NCI-H82 (cell line): Measurements from ENCODE around the gene TBL1XR1.
"Not testable (repeated sequence)": the region's sequence is repeated elsewhere in the genome, so short reads cannot be mapped to it uniquely, and the experiment has no call there.

Source experiments
- DNase-seq: peaks from one replicate; lab custom pipeline; 2025; lab: John Stamatoyannopoulos, UW

Gene TBL1XR1

DNA sequence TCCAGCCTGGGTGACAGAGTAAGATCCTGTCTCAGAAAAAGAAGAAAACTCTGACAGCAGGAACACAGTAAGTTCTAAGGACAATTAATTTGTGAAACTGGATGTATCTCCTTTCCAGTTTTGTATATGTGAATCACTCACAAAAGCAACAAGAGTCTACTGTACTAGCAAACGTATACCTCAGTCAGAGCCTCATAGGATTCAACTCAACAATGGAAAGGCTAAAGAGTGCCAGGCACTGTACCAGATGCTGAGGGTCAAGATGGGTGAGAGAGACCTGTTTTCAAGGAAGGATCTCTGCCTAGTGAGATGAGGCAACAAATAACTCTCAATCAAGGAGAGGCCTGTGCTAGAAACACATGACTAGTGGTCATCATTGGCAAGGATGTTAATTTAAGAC is 14.9 kb downstream of the TBL1XR1 start:
- DNase-seq = no peak

DNA sequence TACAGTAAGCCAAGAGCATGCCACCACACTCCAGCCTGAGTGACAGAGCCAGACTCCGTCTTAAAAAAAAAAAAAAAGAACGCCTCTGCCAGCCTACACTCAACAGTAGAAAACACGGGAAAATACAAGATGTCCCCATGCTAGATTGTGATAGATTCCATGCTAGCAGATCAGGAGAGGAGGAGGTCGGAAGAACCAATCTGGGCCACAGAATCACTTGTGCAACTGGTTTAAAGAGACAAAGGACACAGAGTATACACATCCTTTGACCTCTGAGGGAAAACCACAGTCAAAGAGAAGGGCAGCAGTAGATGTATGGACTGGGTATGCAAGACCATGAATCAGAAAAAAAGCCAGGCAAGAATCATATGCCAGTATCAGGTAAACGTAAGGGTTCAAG is 15.9 kb downstream of the TBL1XR1 start:
- no peak for DNase-seq

DNA sequence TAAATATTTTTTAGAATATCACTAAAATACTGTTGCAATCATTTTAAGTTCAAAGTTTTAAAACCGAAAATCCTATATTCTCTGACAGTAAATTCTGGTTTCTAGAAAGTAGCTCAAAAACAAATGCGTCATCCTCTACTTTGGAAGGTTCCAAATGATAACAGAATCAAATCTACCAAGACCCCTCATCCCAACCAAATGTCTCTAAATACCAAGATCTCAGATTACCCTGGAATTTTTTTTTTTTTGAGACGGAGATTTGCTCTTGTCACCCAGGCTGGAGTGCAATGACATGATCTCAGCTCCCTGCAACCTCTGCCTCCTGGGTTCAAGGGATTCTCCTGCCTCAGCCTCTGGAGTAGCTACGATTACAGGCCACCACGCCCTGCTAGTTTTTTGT is 16.8 kb downstream of the TBL1XR1 start:
- no peak for DNase-seq

DNA sequence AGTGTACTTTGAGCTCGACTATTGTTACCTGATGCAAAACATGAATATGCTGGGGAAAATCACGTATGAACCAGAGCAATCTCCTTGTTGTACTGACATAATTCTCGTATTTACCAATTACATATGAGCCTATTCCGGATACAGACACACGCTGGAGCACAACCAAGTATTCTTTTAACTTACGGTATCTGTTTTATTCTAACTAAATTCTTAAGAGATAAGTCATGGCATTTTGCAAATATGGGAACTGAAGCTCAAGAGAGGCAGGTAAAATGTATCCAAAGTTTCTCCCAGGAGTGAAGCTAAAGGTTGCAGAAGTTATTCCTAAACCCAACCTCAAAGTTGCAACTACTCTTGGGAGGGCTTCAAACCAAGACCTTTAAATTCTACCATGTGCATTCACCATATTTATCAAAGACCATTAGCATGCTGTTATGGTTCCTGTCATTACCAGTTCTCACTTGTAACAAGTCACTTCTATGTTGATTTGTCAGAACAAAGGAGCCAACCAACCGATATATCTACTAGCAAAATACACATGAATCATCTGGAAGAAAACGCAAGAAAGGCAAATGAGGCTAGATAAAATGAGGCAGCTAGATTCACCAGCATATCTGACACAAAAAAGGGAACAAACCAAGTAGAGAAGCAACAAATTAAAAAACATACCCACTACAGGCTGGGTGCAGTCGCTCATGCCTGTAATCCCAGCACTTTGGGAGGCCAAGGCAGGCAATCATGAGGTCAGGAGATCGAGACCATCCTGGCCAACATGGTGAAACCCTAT is 17.8 kb downstream of the TBL1XR1 start:
- DNase-seq = no peak

DNA sequence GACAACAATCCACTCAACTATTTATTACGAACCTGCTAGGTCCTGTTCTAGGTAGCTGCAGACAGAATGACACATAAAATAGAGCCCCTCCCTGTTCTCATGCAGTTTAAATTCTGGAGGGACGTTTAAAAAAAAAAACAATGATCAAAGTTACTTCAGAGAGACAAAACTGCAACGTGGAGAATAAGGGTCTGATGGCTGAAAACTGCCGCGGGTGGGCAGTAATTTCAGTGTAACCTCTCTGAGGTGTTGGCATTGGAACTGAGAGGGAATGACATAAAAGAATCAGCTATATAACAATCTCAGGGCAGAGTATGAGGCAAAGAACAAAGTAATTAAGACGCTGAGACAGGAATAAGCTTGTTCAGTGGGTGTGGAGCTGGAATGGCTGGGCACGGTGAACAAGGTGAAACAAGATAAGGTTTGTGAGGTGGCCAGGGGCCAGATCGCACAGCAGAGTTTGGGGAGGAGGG is 19.5 kb downstream of the TBL1XR1 start:
- no peak for DNase-seq

DNA sequence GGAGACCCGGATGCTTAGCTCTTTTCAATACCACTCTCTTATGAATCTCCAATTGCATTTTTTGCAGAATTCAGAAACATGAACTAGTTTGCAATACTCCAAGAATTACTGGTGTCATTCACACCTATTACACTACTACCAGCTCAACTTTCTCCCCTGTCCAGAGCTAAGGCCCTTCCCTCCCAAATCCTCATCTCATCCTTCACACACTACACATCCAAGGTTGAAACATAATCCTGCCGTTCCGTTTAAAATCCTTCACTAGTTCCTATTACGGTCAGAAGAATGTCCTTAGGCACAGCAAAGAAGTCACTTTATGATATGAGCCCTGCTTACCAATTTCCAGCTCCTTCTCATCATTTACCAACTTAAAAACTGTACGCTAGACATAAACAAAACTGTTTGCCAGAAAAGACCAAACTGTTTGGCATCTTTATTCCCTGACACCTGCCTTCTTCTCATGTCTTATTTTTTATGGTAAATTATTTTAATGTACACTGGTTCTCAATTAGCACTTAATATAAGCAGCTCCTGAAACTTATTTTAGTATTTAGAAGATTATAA is 22.6 kb downstream of the TBL1XR1 start:
- peak; percentile 18 for DNase-seq

DNA sequence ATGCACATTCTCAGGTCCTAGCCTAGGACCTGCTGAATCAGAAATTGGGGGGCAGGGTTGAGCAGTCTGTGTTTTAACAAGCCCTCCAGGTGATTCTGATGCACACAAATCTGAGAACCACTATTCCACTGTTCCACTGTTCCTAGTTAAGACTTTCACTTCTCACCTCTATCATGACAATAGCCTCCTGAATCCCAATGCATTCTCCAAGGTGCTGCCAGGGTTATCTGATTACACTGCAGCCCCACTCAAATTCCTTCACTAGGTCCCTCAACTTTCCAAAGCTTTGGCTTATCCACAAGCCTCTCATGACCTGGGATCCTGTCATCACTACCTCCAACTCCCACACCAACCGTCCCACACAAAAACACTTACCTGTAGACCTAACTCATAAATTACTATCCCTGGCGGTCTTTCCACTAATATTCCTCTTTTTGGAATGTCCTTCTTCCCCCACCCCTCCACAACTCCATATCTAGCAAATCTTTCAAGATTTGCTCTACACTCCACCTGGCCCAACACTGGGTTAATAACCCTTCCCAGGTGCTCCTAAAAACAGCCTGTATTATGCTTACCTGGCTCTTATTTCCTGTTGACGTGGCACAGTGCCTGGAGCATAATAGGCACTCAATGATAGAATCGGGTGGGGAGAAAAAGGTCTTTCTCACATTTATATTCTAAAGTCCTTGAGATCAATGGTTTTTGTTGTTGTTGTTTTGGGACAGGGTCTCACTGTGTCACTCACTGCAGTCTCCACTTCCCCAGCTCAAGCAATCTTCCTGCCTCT is 27.2 kb downstream of the TBL1XR1 start:
- no peak for DNase-seq

DNA sequence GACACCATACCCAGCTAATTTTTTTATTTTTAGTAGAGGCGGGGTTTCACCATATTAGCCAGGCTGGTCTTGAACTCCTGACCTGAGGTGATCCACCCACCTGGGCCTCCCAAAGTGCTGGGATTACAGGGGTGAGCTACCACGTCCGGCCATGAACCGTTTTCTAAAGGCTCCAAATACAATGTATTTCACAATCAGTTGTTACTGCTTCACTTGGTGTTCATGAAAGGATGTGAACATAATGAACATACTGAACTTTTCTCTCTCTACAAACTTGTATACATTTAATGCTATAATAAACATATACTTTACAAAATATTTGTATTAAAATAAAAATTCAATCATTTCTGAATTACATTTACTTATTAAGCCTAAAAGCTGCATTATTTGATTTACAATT is 28.9 kb downstream of the TBL1XR1 start:
- DNase-seq = no peak

DNA sequence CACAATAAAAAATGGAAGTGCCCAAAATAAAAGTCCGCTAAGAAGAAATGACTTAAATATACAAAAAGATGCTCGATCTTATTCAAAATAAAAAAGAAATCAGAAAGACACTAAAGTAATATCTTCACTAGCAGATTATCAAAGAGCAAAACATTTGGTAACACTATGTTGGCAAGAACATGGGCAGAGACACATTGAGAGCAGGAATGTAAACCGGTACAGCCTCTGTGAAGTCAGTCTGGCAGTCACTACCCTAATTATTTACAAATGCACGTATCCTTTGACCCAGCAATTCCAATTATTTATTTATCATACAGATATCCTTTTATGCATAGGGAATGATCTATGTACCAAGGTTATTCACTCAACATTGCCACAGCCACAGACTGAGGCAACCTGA is 34.5 kb downstream of the TBL1XR1 start:
- DNase-seq = no peak

DNA sequence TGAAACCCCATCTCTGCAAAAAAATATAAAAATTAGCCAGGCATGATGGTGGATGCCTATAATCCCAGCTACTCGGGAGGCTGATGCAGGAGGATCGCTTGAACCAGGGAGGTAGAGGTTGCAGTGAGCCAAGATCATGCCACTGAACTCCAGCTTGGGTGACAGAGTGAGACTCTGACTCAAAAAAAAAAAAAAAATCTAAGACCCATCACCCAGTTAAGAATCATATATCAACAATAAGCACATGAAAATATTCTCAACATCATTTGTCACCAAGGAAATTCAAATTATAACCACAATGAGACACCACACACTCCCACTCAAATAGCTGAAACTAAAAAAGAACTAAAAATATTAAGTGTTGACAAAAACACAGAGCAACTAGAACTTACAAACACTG is 35.7 kb downstream of the TBL1XR1 start:
- DNase-seq = not testable (repeated sequence)

DNA sequence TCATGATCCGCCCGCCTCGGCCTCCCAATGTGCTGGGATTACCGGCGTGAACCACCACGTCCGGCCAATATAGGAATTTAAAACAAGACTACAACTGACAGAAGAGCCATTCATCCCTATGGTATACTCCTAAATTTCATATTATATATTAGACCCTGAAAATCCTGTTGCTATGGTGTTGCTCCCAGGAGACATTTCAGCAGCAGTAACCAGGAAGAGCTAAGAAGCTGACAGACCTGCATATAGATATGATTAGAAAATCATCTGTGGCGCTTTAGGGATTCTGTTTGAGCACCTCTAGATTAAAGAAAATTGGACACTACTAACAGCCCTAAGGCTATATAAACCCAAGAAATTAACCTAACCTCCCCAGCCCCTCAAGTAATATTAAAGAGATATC is 38.8 kb downstream of the TBL1XR1 start:
- no peak for DNase-seq

DNA sequence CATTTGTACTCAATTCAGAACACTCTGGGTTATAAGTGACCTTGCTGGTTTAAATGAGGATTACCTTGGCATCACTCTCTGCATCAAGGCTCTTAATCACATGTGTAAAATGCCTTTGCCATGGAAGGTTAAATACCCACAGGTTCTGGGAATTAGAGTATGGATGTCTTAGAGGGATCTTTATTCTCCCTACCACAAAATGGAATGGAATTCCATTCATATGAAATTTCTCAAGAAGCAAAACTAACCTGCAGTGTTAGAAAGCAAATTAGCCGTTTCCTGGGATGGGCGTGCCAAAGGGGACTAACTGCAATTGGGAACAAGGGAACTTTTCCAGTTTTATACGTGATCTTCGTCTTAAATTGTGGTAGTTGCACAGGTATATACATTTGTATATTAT is 39.8 kb downstream of the TBL1XR1 start:
- DNase-seq = no peak

DNA sequence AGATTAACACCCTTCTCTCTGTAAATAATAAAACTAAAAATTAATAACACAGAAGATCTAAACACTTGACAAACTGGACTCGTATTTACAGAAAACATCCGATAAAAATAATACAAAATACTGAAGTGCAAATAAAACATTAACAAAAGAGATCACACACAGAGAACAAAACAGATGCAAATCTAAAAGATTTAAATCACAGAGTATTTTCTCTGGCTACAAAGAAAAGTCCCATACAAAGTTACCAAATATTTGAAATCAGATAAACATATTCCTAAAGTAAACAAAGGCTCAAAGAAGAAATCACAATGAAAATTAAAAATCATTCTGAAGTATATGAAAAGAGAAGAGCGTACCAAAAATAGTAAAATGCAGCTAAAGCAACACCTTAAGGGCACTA is 42.5 kb downstream of the TBL1XR1 start:
- no peak for DNase-seq

DNA sequence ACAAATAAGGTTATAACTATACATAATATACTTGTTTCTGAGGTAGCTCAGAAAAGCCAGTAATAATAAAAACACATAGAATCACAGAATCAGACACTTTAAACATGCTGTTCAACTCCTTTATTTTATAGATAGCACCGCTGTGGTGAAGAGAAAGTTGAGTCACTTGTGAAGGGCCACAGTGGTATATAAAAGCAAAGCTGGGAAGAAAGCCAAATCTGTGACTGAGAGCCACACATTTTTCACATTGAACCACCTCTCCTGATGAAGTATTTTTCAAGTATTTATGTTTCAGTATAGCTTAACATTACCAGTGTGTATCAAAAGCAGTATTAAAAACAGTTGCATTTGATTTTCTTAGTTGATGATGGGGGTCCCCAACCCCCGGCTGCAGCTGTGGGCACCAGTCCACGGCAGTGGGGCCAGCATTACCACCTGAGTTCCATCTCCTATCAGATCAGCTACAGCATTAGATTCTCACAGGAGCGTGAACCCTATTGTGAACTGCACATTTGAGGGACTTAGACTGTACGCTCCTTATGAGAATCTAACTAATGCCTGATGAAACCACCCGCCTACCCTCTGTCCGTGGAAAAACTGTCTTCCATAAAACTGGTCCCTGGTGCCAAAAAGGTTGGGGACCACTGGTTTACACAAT is 46.2 kb downstream of the TBL1XR1 start:
- DNase-seq = no peak

DNA sequence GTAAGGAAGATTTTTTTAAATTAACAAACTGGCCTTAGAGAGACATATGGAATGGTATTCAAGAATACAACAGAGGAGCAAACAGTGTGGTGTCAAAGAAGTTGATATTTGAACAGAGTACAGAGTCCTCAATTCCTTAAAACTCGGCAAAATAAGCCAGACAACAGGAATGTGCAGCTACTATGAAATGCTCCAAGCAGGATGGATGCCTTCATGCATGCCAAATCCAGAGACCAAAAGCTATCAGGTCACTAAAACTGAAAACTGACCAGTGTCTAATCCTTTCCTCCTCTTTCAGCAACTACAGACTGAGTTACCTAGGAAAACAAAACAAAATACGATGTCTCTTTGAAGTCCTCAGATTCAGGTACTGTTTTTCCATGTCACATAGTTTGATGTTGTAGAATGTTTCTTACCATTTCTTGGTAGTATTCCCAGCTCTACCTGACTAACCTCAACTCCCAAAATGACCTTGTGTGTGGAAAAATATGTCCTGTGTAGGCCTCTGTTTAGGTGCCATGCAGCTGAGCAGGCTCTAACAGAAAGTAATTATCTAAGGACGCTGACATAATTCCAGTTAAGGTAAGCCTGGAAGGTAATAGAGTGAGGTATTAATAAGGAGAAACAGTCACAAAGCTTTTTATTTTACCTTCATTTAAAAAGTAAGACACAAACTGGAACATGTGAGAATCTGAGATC is 46.9 kb downstream of the TBL1XR1 start:
- DNase-seq = no peak

DNA sequence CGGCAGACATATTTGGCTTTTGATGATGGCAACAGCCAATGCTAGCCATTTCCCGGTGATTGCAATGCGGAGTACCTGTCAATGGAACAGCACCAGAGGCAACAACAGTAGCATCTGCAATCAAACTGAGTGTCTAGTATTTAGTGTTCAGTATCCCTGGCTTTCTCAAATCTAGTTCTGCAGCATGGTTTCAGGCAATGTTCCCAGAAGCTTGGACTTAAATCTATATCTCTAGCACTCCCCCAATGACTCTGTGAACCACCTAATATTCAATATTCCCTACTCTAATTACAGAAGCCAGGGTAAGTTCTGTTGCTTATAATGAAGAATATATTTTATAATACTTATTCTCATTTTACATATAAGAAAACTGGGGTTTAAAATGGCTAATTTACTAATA is 48.2 kb downstream of the TBL1XR1 start:
- no peak for DNase-seq

DNA sequence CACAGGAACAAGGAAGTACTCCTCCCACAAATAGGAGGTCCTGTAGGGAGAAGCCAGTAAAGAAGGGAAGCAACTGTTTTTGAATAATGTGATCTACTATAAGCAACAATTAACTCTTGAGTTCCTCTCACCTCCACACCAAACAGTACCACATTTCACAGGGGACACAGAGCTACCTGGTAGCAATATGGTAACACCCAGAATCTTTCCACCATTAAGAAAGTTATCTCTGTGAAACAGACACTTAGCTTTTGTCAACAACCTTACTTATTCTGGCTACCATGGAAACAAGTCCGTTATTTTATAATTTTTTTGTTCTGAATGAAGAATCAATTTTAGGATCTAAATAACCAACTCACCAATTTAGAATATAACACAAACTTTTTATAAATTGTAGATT is 49.5 kb downstream of the TBL1XR1 start:
- no peak for DNase-seq

DNA sequence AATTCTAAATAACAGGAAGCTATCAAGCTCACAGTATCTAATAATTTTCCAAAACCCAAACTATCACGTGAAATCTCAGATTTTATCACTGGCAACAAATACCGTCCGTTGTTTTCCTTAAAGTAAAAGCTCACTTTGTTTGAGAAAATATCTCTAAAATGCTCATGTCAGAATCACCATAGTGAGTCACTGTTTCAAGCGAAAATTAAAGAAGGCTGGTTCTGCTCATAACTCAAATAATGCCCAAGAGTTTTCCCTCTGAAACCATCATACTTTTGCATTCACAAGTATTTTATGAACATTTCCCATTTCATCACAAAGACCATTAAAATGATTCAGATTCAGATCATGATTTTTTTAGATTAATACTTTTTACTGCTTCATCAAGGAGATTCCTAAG is 50.6 kb downstream of the TBL1XR1 start:
- no peak for DNase-seq

DNA sequence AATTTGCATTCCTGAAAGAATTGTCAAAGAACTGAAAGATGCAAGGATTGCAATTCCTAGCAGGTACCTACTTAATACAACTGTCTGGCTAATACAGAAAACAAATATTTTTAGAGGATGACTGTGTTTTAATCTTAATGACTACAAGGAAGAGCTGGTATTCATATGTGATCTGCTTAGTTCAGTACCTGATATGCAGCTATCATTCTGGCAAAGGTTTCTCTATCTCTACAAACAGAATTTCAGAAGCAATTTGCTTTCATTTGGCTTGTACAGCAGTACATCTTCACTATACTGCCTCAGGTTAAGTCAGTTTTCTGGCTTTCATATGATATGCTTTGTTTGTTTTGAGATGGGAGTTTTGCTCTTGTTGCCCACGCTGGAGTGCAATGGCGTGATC is 51.3 kb downstream of the TBL1XR1 start:
- DNase-seq = no peak

DNA sequence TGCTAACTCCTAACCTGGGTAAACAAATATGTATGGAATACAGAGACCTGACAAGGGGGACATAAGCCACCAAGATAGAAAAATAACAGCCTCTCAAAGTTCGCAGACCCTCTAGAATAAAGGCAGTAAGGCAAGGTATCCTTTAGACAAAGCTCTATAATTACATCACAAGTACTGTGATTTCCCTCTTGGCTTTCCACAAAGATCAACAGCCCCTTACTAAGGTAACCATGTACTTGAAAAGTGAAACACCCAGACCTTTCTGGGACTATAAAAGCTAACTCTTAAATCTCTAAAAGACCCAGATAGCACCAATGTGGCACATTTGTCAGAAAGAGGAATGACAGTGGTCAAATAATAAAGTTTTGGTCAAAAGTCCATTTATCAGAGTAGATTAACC is 51.9 kb downstream of the TBL1XR1 start:
- no peak for DNase-seq

DNA sequence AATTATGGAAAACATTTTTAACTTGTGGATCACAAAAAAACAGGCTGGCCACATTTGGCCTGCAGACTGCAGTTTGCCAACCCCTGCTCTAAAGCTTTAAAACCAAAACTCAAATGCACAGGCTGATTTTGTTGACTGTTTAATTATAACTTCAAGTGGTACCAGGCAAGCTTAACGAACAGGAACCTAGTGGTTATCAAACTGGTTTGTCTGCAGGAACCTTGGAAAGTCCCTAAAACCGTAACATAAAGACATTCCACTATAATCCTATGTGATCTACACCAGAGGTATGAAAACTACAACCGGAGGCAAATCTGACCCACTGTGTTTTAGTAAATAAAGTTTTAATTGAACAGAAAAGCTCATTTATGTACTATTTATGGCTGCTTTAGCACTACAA is 52.4 kb downstream of the TBL1XR1 start:
- no peak for DNase-seq
